GM13977 (cell line): Measurements from ENCODE around the gene SNCA.

ENCODE experiments used
- DNase-seq: peaks from one replicate; pipeline ENCODE4 v3.0.0; 2012; ENCODE audit warnings: low spot score
- CTCF ChIP-seq: IDR thresholded peaks from 2 replicates; pipeline ENCODE4 v1.5.1; 2012; ENCODE audit warnings: mild to moderate bottlenecking, control low read depth; ENCODE audit not compliant: insufficient read depth; ENCODE audit errors: extremely low read depth, missing control alignments
- in situ Hi-C: fragments of 300-500 bp; cut with MboI; formaldehyde crosslinking; loops from one replicate; pipeline ENCODE4 v1.12.0; 2022; ENCODE audit warnings: low sequenced_read_pairs, low pct_unique_long_range_greater_than_20kb, mixed read lengths, inconsistent platforms; ENCODE audit not compliant: unreplicated experiment

SNCA gene

GRCh38 chr4:89753601-89754066 lies 83.3 kb downstream of the SNCA start:
- in situ Hi-C loops, result no loop called here
- DNase-seq, result no peak
- no peak for TF ChIP-seq CTCF

- in situ Hi-C loops, result no loop called here
- no peak for DNase-seq
- no peak for TF ChIP-seq CTCF
Observed at GRCh38 chr4:89752932-89753598, 83.9 kb downstream of the SNCA start.

GRCh38 chr4:89751416-89751815 lies 85.5 kb downstream of the SNCA start:
- DNase-seq, result no peak
- TF ChIP-seq CTCF, result no peak
- in situ Hi-C loops, result no loop called here

- in situ Hi-C loops, result no loop called here
- DNase-seq, result no peak
- TF ChIP-seq CTCF, result no peak
Observed at GRCh38 chr4:89746377-89746776, 90.6 kb downstream of the SNCA start.

GRCh38 chr4:89745708-89746107 lies 91.3 kb downstream of the SNCA start:
- DNase-seq, result no peak
- TF ChIP-seq CTCF, result no peak
- in situ Hi-C loops, result no loop called here

GRCh38 chr4:89744914-89745313 lies 92.0 kb downstream of the SNCA start:
- no peak for DNase-seq
- no peak for TF ChIP-seq CTCF
- in situ Hi-C loops, result no loop called here
